ENCODE results near the gene RBM4B.

The RBM4B gene

GRCh38 chr11:66639066-66639813 is 38.4 kb downstream of the RBM4B start:
- no peak for FAIRE-seq

GRCh38 chr11:66638177-66639065 is 39.3 kb downstream of the RBM4B start, which contains the start of gene RBM4:
Gene RBM4, plus strand, starts transcription at chr11:66638703. Its CDS starts 1,009 bp downstream, at chr11:66639712.
- peak; percentile 96 for FAIRE-seq

- no peak for FAIRE-seq
These were observed 40.0 kb downstream of the RBM4B start for GRCh38 chr11:66637557-66638176.

- no peak for FAIRE-seq
These were observed 41.3 kb downstream of the RBM4B start for GRCh38 chr11:66636411-66636810.

- FAIRE-seq = no peak
These were observed 44.7 kb downstream of the RBM4B start for GRCh38 chr11:66632952-66633351.

GRCh38 chr11:66631883-66632282 is 45.8 kb downstream of the RBM4B start:
- FAIRE-seq = no peak

GRCh38 chr11:66629356-66629755 is 48.3 kb downstream of the RBM4B start:
- FAIRE-seq = no peak

GRCh38 chr11:66628061-66628603 is 49.6 kb downstream of the RBM4B start:
- no peak for FAIRE-seq

- FAIRE-seq = no peak
These were observed 50.8 kb downstream of the RBM4B start for GRCh38 chr11:66626926-66627325.

- no peak for FAIRE-seq
These were observed 51.3 kb downstream of the RBM4B start for GRCh38 chr11:66626382-66626781.

GRCh38 chr11:66625752-66626149 is 51.9 kb downstream of the RBM4B start:
- no peak for FAIRE-seq

- no peak for FAIRE-seq
These were observed 52.5 kb downstream of the RBM4B start for GRCh38 chr11:66625041-66625751.

GRCh38 chr11:66624450-66624849 is 53.2 kb downstream of the RBM4B start:
- no peak for FAIRE-seq

- FAIRE-seq = no peak
These were observed 58.6 kb downstream of the RBM4B start for GRCh38 chr11:66619080-66619554.

- no peak for FAIRE-seq
These were observed 60.4 kb downstream of the RBM4B start for GRCh38 chr11:66617155-66617834.

GRCh38 chr11:66616379-66617154 is 61.1 kb downstream of the RBM4B start, which contains the start of gene RBM14:
Gene RBM14, plus strand, starts transcription at chr11:66616630. Its CDS starts 91 bp downstream, at chr11:66616721.
- peak; percentile 92 for FAIRE-seq
